Fibroblast of lung (primary cell): ENCODE data around the gene KLHL1. TPM values are rescaled to one million over a fixed set of nuclear protein-coding genes. Genes with fewer than 3 reads are reported as not detected.
"Not testable (repeated sequence)": the region's sequence is repeated elsewhere in the genome, so short reads cannot be mapped to it uniquely, and the experiment has no call there.

ENCODE experiments used
- DNase-seq, 2 donors: peaks; one replicate each; pipeline versions ENCODE4 v3.0.0 to v3.0.0-alpha.2; 2010; ENCODE audit warnings: low read depth in 2 of 2
- H2AFZ ChIP-seq: 2 replicates; pipeline ENCODE4 v1.5.1; 2012; ENCODE audit warnings: low read length, control low read depth, inconsistent platforms
- H3K27ac ChIP-seq: 2 replicates; pipeline ENCODE4 v1.5.1; 2011; ENCODE audit warnings: low read length, control low read depth; ENCODE audit not compliant: insufficient read depth
- H3K27me3 ChIP-seq: 2 replicates; pipeline ENCODE4 v1.5.1; 2011; ENCODE audit warnings: mild to moderate bottlenecking, low read length; ENCODE audit not compliant: control insufficient read depth, insufficient read depth
- H3K36me3 ChIP-seq: 2 replicates; pipeline ENCODE4 v1.5.1; 2011; ENCODE audit warnings: low read length; ENCODE audit not compliant: control insufficient read depth, insufficient read depth
- H3K4me1 ChIP-seq: 2 replicates; pipeline ENCODE4 v1.5.1; 2011; ENCODE audit warnings: low read length; ENCODE audit not compliant: control insufficient read depth, insufficient read depth; ENCODE audit errors: extremely low read depth
- H3K4me2 ChIP-seq: 2 replicates; pipeline ENCODE4 v1.5.1; 2011; ENCODE audit warnings: low read length, control low read depth; ENCODE audit not compliant: insufficient read depth; ENCODE audit errors: extremely low read depth
- H3K4me3 ChIP-seq, 4 experiments: fragments of 200-600 bp in 1 of 4; sonication (generic) in 1 of 4; replicated peaks in 1 of 4; 2 replicates each; pipeline ENCODE4 v1.5.1; 2011 to 2016; ENCODE audit warnings: low read length in 4 of 4, low read depth in 3 of 4, mild to moderate bottlenecking in 3 of 4, control low read depth in 2 of 4, inconsistent platforms in 1 of 4, mixed read lengths in 1 of 4; ENCODE audit not compliant: insufficient read depth in 1 of 4; ENCODE audit errors: control extremely low read depth in 1 of 4
- H3K79me2 ChIP-seq: 2 replicates; pipeline ENCODE4 v1.5.1; 2012; ENCODE audit warnings: mild to moderate bottlenecking, low read length, inconsistent platforms; ENCODE audit not compliant: control insufficient read depth, insufficient read depth
- H3K9ac ChIP-seq: 2 replicates; pipeline ENCODE4 v1.5.1; 2011; ENCODE audit warnings: mild to moderate bottlenecking, low read length, control low read depth; ENCODE audit not compliant: insufficient read depth
- H3K9me3 ChIP-seq: 2 replicates; pipeline ENCODE4 v1.5.1; 2012; ENCODE audit warnings: low read depth, low read length; ENCODE audit not compliant: control insufficient read depth, insufficient read depth
- H4K20me1 ChIP-seq: 2 replicates; pipeline ENCODE4 v1.5.1; 2011; ENCODE audit warnings: low read length; ENCODE audit not compliant: control insufficient read depth, insufficient read depth; ENCODE audit errors: extremely low read depth
- EZH2 ChIP-seq: IDR thresholded peaks from 2 replicates; pipeline ENCODE4 v1.5.1; 2012; ENCODE audit warnings: low read length, control low read depth, mild to moderate bottlenecking; ENCODE audit errors: missing control alignments
- polyA minus RNA-seq: library from RNA; depleted of rRNA, polyadenylated mRNA; stranded (reverse); fragments of >200 nt; gene quantifications from 2 replicates; pipeline ENCODE4 v1.2.3, GENCODE V29; 2011; ENCODE audit warnings: low replicate concordance
- polyA plus RNA-seq, 2 donors: library from polyadenylated mRNA; depleted of rRNA in 1 of 2; stranded (reverse) in 1 of 2; unstranded in 1 of 2; fragments of >200 nt; gene quantifications; 2 replicates each; pipeline ENCODE4 v1.2.1, GENCODE V29; 2011 to 2012; ENCODE audit warnings: missing spikeins in 1 of 2
- total RNA-seq: library from RNA; depleted of rRNA; stranded (reverse); fragments of >200 nt; gene quantifications from 2 replicates; pipeline ENCODE4 v1.2.1, GENCODE V29; 2014
- TF ChIP-seq, protein P1 (sequence below), 2 donors: IDR thresholded peaks in 1 of 2; conservative IDR thresholded peaks in 1 of 2; 1 replicate in 1 of 2; 2 replicates in 1 of 2; pipeline ENCODE4 v1.5.1; 2011 to 2012; ENCODE audit warnings: low read length in 2 of 2, control low read depth in 1 of 2, inconsistent platforms in 1 of 2, low read depth in 1 of 2, mild to moderate bottlenecking in 1 of 2

The KLHL1 gene, protein sequence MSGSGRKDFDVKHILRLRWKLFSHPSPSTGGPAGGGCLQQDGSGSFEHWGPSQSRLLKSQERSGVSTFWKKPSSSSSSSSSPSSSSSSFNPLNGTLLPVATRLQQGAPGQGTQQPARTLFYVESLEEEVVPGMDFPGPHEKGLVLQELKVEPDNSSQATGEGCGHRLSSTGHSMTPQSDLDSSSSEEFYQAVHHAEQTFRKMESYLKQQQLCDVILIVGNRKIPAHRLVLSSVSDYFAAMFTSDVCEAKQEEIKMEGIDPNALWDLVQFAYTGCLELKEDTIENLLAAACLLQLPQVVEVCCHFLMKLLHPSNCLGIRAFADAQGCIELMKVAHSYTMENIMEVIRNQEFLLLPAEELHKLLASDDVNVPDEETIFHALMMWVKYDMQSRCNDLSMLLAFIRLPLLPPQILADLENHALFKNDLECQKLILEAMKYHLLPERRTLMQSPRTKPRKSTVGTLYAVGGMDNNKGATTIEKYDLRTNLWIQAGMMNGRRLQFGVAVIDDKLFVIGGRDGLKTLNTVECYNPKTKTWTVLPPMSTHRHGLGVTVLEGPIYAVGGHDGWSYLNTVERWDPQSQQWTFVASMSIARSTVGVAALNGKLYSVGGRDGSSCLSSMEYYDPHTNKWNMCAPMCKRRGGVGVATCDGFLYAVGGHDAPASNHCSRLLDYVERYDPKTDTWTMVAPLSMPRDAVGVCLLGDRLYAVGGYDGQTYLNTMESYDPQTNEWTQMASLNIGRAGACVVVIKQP
- not detected in 2 replicates for total RNA-seq
- polyA plus RNA-seq: not detected in 2 replicates
- not detected in 2 replicates for polyA plus RNA-seq (2012)
- polyA minus RNA-seq: not detected in 2 replicates

DNA sequence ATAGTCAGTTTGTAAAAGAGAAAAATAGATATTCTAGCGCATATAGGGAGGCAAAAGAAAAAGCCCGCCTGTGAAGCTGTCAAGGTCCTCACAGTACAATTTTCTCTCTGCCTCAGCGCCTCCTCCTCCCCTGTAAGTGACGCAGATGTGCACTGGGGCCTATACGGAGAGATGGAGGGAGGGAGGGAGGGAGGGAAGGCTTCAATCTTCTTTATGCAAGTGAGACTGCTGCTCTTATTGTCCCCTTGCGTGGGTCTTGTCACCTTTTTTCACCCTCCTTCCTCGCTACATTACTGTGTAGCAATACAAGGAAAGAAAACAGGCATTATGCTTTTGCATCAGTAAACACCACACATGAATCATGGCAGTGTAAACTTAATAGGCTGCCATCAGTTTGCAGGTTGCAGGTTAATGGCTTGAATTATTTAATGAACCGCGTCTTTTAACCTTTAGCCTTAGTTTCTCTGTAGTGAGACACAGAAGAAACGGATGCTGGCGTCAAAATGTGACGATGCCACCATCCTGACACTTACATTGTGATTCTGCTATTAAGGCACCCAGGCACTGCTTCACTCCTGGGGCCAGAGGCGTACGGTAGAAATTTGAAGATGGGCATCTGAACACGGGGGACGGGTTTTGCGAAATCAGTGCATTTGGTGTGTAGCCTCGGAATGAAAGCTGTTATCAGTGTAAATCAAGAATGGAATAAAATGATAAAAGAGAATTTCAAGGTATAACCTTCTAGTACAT lies at the start of gene KLHL1:
Gene KLHL1, minus strand, starts transcription at position 97 of the 750 bp plus-strand sequence. CDS start 753 bp downstream, outside the sequence.
- Histone ChIP-seq H3K27ac (no peak within 1 kb of the TSS), H3K9ac (no peak within 1 kb of the TSS), H3K36me3 (no peaks in the 10 kb centered on the region), H4K20me1 (no peaks in the 10 kb centered on the region), H3K9me3 (no peaks in the 10 kb centered on the region), H3K4me2 (no peak within 1 kb of the TSS), H2AFZ (no peak within 1 kb of the TSS), H3K79me2 (no peaks in the 10 kb centered on the region), H3K4me1 (no peaks in the 10 kb centered on the region), H3K27me3 (no peaks in the 10 kb centered on the region), H3K4me3 (no peak within 1 kb of the TSS)
- TF ChIP-seq, protein P1, sequence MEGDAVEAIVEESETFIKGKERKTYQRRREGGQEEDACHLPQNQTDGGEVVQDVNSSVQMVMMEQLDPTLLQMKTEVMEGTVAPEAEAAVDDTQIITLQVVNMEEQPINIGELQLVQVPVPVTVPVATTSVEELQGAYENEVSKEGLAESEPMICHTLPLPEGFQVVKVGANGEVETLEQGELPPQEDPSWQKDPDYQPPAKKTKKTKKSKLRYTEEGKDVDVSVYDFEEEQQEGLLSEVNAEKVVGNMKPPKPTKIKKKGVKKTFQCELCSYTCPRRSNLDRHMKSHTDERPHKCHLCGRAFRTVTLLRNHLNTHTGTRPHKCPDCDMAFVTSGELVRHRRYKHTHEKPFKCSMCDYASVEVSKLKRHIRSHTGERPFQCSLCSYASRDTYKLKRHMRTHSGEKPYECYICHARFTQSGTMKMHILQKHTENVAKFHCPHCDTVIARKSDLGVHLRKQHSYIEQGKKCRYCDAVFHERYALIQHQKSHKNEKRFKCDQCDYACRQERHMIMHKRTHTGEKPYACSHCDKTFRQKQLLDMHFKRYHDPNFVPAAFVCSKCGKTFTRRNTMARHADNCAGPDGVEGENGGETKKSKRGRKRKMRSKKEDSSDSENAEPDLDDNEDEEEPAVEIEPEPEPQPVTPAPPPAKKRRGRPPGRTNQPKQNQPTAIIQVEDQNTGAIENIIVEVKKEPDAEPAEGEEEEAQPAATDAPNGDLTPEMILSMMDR (conservative IDR thresholded peaks at IDR 0.05 in 1 of 2, IDR thresholded peaks at IDR 0.05 in 1 of 2; ENCODE audit: low read depth in 1 of 2, low read length in 2 of 2): no peak
- TF ChIP-seq EZH2: no peak
- DNase-seq: no peak

DNA sequence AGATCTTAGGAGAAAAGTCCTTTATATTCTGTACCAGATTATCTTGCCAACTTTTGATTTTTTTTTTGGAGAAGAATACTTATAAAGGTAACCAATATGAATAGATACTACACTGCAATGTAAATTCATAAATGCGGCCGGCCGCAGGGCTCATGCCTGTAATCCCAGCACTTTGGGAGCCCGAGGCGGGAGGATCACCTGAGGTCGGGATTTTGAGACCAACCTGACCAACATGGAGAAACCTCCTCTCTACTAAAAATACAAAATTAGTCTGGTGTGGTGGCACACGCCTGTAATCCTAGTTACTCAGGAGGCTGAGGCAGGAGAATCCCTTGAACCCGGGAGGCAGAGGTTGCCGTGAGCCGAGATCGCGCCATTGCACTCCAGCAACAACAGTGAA lies 34.4 kb upstream of the KLHL1 start:
- H3K9me3 ChIP-seq, H3K36me3 ChIP-seq, H3K27me3 ChIP-seq, H3K4me3 ChIP-seq, H2AFZ ChIP-seq, DNase-seq, H4K20me1 ChIP-seq, H3K79me2 ChIP-seq, H3K4me2 ChIP-seq, H3K27ac ChIP-seq, H3K4me1 ChIP-seq, H3K9ac ChIP-seq: not testable (repeated sequence)

DNA sequence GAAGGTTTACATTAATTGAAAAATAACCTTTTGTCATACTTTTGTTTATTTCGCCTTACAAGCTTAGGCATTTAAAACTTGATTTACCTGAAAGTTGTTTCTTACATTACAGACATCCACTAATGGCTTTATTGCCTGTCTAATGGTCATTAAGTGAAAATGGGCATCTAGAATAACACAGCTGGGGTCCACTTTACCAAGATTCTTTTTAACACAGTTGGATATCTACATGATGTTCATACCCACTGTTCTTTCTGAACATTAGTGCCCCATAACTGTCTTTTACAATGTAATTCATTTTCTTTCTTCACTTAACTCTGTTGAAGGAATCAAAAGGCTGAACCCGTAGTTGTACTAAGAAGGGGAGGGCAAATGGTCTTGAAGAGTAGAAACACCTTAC lies 19.8 kb upstream of the KLHL1 start:
- no peak for TF ChIP-seq EZH2
- TF ChIP-seq, protein P1 (conservative IDR thresholded peaks at IDR 0.05 in 1 of 2, IDR thresholded peaks at IDR 0.05 in 1 of 2; ENCODE audit: low read depth in 1 of 2, low read length in 2 of 2): no peak
- Histone ChIP-seq H3K27me3 (no peaks in the 10 kb centered on the region), H2AFZ (no peak overlapping the region), H3K4me1 (no peaks in the 10 kb centered on the region), H3K36me3 (no peaks in the 10 kb centered on the region), H3K79me2 (no peaks in the 10 kb centered on the region), H3K4me2 (no peak overlapping the region), H3K4me3 (no peak overlapping the region), H3K9ac (no peak overlapping the region), H3K9me3 (no peaks in the 10 kb centered on the region), H3K27ac (no peak overlapping the region), H4K20me1 (no peaks in the 10 kb centered on the region)
- DNase-seq: no peak
